PC-9 (cell line): ENCODE results near the gene OR2T27.

Experiments used
- CTCF ChIP-seq: fragments of 200-600 bp; sonication (generic); conservative IDR thresholded peaks from 2 replicates; pipeline ENCODE4 v1.6.1; 2017; ENCODE audit warnings: mixed run types, antibody characterized with exemption, mild to moderate bottlenecking, moderate library complexity
- EZH2 ChIP-seq: fragments of 200-600 bp; sonication (generic); IDR thresholded peaks from 2 replicates; pipeline ENCODE4 v1.8.0; 2017; ENCODE audit warnings: antibody characterized with exemption, low read depth

- TF ChIP-seq EZH2 (no peak), CTCF (no peak)
These were observed 26.3 kb upstream of the OR2T27 start for GRCh38 chr1:248681651-248682050.
